GM19397 (cell line): ENCODE data around the gene MARCHF9.
"Not testable (repeated sequence)": the region's sequence is repeated elsewhere in the genome, so short reads cannot be mapped to it uniquely, and the experiment has no call there.

Experiments used
- ATAC-seq: cut with Tn5 transposase; IDR thresholded peaks from one replicate; pipeline ENCODE4 v1.9.1; 2021; ENCODE audit warnings: mild to moderate bottlenecking, moderate library complexity; ENCODE audit not compliant: unreplicated experiment

MARCHF9 gene

DNA sequence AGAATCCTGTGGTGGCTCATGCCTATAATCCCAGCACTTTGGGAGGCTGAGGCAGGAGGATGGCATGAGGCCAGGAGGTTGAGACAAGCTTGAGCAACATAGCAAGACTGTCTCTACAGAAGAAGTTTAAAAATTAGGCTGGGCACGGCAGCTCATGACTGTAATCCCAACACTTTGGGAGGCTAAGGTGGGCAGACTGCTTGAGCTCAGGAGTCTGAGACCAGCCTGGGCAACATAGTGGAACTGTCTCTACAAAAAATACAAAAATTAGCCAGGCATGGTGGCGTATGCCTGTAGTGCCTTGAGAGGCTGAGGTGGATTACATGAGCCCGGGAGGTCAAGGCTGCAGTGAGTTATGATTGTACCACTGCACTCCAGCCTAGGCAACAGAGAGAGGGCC is 13.0 kb downstream of the MARCHF9 start:
- ATAC-seq = no peak

DNA sequence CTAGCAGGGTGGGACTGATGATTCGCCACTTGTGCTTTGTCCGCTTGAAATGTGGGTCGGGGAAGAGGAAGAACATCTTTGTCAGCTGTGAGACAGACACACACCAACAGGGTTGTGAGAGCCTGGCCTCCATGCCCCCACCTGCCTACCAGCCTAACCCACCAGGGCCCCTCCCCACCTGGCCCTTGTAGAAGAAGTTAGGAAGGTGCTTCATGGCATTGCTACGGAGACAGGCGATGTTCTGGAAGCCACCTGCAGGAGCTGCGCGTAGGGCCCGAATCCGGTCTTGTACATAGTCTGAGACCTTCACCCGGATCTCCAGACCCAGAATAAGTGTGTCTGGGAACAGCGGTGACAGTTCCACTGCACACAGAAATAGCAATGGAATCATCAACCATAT is 14.7 kb downstream of the MARCHF9 start:
- no peak for ATAC-seq

DNA sequence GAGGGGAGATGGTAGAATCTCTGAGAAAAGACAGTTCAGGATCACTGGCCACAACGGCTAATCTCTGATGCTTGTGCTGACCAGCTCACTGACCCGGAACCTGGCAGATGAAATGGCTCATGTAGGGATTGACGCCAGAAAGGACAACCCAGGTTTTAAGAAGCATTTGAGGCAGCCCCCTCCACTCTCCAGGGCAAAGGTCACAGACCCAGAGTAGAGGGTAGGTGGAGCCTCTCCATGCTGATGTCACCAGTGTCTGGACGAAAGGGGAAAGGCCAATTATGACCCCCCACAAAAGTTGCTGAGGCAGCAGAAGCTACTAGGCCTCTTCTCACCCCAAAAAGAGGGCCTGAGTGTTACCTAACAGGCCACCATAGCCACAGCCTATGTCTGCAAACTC is 15.8 kb downstream of the MARCHF9 start:
- ATAC-seq = no peak

DNA sequence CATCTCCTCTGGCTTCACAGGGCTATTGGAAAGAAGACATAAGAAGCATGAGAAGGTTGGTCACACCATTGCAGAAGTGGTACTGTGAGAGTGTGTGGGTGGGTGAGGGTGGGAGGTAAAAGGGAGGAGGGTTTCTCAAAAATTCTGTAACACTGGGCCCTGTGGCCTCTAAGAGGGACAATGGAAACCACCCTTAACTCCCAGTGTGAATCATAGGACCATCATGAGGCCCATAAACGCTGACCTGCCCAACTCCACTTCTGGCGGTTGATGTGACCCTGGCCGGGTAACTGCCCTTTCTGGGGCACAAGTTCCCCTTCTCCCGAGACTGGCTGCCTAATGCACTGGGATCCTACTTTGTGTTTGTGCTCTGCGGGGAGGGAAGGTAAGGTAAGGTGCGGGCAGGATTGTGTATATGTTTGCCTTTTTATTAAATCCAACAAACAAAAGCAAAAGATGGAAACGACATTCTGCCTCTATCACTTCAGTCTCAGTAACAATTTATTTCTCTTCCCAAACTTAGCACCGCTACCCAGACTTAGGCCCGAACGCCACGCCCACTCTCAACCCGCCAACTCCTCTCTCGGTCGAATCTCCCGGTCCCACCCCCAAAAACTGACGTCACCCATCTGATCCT is 16.5 kb downstream of the MARCHF9 start:
- peak; percentile 69 for ATAC-seq

DNA sequence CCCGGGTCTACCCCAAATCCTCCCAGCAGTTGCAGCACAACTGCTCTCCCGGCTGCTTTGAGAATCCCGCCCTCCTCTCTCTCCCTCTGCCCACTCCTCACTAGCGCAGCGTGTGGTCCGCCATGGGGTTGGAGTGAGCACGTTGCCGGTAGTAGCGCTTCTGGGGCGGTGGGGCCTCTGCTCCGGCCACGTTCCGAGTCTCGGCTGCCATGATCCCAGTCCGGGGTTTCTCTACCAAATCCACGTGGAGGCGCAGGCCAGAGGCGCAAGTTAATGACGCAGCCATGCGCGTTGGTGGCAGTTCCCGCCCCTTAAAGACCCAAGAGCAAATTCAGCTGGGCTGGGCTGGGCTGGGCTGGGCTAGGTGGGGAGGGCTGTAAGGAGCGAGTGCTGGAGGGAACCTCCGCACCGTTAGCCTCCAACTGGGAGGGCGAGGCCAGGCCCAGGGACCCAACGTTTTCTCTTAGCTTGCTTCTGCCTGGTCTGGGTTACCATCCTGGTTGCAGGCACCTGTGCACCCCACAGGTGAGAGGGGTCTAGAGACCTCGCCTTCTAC is 17.0 kb downstream of the MARCHF9 start, which contains the start of gene METTL1:
Gene METTL1, minus strand, starts transcription at position 233 of the 556 bp plus-strand sequence. Its CDS starts 22 bp downstream, at position 211.
- ATAC-seq = peak; percentile 75

DNA sequence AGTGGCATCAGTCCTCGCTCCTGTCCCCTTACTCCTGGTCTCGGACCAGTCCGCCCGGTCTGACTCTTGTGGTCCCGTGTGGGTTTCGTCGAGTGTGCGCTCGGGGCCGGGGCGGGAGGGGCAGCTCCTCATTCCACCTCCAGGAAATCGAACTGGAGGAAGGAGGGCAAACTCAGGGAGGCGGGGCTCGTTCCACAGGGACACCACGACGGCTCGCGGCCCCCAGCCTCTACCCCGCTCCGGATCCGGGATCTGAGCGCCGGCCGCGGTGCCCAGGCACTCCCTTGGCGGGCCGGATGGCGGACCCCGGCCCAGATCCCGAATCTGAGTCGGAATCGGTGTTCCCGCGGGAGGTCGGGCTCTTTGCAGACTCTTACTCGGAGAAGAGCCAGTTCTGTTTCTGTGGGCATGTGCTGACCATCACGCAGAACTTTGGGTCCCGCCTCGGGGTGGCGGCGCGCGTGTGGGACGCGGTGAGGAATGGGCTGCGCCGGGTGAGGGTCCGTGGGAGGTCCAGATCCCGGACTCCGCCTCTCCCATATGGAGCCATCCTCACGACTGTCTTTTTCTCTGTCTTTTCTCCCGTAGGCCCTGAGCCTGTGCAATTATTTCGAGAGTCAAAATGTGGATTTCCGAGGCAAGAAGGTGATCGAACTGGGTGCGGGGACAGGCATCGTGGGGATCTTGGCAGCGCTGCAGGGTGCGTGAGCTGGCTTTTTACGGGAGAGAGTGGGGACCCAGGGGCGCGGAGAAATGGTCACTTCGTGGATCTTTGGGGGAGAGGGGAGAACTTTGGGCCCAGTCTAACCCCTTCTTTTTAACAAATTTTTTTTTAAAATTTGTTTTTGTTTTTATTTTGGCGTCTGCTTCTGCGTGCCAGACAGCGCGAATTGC is 17.8 kb downstream of the MARCHF9 start, which contains the start of gene EEF1AKMT3:
Gene EEF1AKMT3, plus strand, starts transcription at position 186 of the 894 bp plus-strand sequence. Its CDS starts 111 bp downstream, at position 297.
- peak; percentile 28 for ATAC-seq

DNA sequence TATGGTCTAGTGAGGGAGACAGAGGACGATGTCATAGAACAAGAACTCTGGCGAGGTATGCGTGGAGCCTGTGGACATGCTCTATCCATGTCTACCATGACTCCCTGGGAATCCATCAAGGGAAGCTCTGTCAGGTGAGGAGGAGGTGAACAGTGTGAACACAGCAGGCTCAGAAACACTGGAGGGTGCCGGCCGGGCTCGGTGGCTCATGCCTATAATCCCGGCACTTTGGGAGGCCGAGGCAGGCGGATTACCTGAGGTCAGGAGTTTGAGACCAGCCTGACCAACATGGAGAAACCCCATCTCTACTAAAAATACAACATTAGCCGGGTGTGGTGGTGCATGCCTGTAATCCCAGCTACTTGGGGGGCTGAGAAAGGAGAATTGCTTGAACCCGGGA is 19.7 kb downstream of the MARCHF9 start:
- not testable (repeated sequence) for ATAC-seq

DNA sequence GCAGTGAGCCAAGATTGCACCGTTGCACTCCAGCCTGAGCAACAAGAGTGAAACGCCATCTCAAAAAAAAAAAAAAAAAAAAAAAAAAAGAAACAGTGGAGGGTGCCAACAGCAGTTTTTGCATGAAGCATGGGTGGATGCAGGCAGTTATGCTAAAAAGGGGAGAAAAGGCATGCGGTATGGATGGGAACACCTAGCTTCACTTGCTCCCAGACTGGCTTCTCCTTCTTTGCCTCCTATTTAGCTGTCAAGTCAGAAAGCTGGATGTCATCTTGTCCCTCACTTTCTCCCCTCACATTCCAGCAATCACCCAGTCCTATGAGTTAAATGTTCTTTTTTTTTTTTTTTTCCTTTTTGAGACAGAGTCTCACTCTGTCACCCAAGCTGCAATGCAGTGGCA is 20.1 kb downstream of the MARCHF9 start:
- no peak for ATAC-seq

DNA sequence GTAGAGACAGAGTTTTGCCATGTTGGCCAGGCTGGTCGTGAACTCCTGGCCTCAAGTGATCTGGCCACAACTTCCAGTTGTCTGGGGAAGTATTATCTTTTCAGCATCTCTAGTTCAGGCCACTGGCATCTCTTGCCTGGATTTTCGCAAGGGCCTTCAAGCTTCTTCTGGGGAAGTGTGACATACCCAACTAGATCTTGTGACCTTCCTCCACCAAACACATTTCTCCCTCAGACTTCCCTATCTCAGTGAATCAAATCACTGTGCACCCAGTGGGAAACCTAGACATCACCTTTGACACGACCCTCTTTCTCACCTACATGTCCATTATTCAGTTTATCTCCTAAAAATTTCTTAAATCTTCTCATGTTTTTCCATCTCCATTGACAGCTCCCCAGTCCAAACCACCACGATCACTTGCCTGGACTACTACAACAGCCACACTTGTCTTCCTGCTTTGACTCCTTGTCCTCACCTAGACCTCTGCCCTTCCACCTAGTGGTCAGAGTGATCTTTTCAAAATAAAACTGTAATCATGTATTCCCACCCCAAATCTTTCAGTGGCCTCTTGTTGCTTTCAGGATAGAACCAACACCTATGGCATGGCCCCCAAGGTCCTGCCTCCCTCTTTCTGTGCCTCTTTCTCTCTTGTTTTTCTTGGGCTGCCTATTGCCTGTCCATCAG is 20.8 kb downstream of the MARCHF9 start:
- ATAC-seq = no peak

DNA sequence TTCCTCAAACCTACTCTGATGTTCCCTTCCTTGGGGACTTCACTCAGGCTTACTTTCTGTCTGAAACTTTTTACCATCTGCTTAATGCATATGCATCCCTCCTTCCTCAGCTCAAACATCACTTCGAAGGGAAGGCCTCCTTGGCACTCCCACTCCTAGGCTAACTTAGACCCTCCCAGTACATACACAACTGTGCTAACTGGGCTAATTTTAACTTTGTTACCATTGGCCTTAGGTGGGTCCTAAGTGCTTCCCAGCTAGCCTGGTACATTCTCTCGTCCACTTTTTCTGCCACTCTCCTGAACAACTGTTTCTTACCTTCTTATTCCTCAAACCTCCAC is 21.3 kb downstream of the MARCHF9 start:
- ATAC-seq = no peak

DNA sequence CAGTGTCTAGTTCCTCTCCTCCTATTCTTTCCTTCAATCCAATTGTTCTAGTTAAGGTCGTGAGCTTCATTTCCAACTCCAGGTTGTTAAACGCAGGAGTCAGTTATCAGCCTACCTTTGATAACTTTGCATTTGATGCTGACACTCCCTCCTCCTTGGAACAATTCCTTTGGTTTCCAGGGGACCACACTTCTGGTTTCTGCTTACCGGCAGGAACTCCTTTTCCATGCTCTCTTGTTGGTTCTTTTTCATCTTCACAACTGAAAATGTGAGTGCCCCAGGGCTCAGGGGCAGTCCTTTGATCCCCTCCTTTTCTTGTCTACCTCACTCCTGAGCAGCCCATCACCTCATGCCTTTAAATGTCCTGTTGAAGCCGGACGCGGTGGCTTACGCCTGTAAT is 22.5 kb downstream of the MARCHF9 start:
- ATAC-seq = no peak

DNA sequence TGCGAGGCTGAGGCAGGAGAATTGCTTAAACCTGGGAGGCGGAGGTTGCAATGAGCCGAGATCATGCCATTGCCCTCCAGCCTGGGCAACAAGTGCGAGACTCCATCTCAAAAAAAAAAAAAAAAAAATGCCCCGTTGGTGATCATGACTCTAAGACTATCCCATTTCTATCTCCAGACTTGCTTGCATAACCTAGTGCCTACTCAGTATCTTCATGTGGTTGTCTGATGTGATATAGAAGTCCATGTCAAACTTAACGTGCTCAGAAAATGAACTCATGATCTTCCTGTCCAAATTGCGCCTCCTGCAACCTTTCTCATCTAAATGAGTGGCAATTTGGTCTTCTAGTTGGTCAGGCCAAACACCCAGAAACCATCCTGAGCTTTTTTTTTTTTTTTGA is 23.0 kb downstream of the MARCHF9 start:
- no peak for ATAC-seq

DNA sequence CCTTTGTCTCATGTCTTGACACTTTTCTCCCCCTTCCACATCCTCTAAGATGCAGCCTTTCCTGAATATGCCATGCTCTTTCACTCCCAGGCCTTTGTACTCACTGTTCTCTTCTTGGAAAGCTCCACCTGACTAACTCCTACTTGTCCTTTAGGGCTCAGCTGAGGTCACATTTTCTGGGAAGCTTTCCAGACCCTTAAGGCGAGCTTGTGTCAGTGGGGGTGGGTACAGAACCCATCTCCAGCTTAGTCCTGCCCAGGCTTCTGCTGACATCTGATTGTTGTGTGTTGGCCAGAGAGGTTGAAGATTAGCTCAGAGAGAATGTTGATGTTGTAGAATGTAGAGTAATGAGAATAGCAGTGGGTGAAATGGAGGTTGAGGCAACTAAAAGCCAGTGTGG is 24.8 kb downstream of the MARCHF9 start:
- ATAC-seq = no peak

DNA sequence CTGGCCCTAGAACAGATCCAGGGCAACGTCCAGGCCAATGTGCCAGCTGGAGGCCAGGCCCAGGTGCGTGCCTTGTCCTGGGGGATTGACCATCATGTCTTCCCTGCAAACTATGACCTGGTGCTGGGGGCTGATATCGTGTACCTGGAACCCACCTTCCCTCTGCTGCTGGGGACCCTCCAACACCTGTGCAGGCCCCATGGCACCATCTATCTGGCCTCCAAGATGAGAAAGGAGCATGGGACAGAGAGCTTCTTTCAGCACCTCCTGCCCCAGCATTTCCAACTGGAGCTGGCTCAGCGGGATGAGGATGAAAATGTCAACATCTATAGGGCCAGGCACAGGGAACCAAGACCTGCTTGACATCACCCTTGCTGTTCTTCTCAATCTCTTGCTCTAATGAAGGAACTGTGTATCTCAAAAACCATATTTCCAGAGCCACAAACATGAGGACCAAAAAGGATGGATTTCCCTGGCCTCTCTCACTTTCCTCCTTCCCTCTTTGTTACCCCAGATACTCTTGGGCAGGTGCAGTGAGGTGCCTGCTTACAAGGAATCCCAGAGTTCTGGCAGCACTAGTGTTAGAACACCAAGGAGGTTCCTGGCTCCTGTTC is 25.5 kb downstream of the MARCHF9 start:
- no peak for ATAC-seq

DNA sequence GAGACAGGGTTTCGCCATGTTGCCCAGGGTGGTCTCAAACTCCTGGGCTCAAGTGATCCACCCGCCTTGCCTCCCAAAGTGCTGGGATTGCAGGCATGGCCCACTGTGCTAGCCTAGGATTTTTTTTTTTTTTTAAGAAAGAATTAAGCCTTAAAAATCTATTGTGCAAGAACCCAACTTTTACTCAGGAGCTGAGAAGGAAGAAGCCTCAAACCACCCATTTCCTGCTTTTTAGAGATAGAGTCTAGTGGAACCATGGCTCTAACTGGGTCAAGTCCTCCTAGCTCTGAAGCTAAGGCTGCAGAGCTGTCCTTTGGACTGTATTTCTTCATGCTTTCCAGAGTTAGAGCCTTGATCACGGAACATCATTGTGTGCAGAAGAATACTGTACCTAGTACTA is 26.3 kb downstream of the MARCHF9 start:
- ATAC-seq = no peak

DNA sequence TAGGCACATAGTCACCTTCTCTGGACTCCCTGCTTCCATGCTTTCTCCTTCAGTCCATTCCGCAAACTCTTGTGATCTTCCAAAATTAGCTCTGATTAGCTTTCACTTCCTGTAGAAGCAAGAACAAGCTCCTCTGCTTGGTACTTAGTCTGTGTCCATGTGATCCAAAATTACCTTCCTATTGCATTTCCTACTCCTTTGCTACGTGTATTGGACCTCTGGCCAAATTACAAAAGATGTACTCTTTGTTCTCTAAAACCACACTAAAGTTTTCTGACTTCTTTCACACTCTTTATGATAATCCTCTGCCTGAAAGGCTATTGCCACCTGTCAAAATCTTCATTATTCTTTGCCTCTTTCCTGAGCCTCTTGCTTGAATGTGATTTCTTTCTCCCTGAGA is 26.9 kb downstream of the MARCHF9 start:
- ATAC-seq = no peak

DNA sequence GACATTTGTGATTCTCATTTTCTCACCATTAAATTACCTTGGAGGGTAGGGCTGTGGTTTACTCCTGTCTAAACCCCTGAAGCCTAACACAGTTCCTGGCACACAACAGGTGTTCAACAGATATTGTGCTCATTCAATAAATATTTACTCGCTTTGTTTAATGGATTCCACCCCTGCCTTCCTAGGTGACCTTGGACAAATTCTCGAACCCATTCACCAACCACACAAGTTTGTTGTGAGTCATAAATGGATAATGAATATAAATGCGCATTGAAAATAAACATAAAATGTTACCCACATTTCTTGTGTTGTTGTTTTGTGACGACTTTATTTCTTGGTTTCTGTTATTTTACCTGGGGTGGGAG is 27.3 kb downstream of the MARCHF9 start:
- no peak for ATAC-seq

DNA sequence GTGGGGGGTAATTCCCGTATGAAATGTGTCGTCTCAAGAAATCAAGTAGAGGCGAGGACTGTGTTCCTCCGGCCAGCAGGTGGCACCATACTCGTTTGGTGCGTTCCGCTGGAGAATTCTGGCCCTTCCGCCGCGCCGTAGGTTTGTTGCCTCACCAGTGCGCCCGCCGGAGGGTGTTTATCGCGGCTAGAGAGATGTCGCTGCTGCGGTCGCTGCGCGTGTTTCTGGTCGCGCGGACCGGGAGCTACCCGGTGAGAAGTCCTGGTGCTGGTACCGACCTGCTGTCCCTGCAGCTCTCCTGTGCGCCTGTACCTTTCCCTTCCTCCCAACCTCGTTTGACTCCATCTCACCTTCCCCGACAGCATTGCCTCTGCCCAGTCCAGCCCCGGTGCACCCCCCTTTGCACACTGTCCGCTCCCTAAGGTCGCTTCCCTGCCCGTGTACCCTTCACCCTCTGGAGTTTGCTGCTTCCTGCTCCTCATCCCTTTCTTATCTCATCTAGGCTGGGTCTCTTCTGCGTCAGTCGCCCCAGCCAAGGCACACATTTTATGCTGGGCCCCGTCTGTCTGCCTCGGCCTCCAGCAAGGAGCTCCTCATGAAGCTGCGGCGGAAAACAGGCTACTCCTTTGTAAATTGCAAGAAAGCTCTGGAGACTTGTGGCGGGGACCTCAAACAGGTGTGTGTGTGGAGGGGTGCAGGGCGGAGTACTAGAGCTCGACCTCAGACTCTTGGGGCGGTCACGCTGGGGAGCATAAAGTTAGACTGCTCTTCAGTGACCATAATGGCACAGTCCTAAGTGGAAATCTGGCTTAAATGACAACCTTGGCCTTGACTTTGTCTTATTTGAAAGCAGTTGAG is 27.9 kb downstream of the MARCHF9 start, which contains the start of gene TSFM:
Gene TSFM, plus strand, starts transcription at position 180 of the 858 bp plus-strand sequence. Its CDS starts 15 bp downstream, at position 195.
- ATAC-seq = peak; percentile 81

DNA sequence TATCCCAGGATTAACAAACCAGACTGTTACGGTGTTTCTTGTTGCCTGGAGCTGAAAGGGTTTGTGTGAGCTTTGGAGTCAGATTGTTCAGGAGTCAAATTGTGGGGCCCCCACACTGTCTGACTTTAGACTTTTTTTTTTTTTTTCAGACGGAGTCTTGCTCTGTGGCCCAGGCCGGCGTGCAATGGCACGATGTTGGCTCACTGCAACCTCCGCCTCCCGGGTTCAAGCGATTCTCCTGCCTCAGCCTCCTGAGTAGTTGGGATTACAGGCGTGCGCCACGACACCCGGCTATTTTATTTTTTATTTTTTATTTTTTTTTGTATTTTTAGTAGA is 28.5 kb downstream of the MARCHF9 start:
- ATAC-seq = no peak

DNA sequence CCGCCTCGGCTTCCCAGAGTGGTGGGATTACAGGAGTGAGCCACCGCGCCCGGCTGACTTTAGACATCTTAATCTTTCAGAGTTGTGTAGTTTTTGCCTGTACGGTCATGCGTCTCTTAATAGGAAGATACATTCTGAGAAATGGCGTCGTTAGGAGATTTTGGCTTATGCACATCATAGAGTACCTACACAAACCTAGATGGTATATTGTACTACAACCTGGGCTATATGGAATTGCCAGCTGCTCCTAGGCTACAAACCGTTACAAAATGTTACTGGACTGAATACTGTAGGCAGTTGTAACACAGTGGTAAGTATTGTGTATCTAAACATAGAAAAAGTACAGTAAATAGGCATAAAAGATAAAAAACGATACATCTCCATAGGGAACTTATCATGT is 29.0 kb downstream of the MARCHF9 start:
- no peak for ATAC-seq
